Measurements from ENCODE around the gene DYNLL2. TPM values are rescaled to one million over a fixed set of nuclear protein-coding genes. Genes with fewer than 3 reads are reported as not detected.

The DYNLL2 gene
- total RNA-seq, 4 donors from 2014 or later = 13.9 to 21.3 (median 16.6) TPM

GRCh38 chr17:58092101-58092796 is 9.0 kb downstream of the DYNLL2 start:
- H3K4me1 ChIP-seq = peaks cover 0 to 31% (median 6%) of the 10 kb centered on the region in 4 donors
- no peaks in the 10 kb centered on the region for H3K27me3 ChIP-seq
- no peak for TF ChIP-seq POLR2A (IDR thresholded peaks at IDR 0.05)
- TF ChIP-seq CTCF (IDR thresholded peaks at IDR 0.05) = no peak
- TF ChIP-seq EP300 (IDR thresholded peaks at IDR 0.05) = no peak
- H3K27ac ChIP-seq = no peak overlapping the region
- no peaks in the 10 kb centered on the region for H3K9me3 ChIP-seq
- H3K4me3 ChIP-seq = no peak overlapping the region
- peaks cover 0 to 74% (median 18%) of the 10 kb centered on the region in 3 donors for H3K36me3 ChIP-seq
- 58 to 63% methylated on average over 4 of the region's 4 CpGs for WGBS, 2 donors
- no peak for DNase-seq (ENCODE audit: low spot score in 2 of 2)

- H3K4me1 ChIP-seq = peaks cover 0 to 25% (median 5%) of the 10 kb centered on the region in 4 donors
- DNase-seq (ENCODE audit: low spot score in 2 of 2) = no peak
- no peak overlapping the region for H3K4me3 ChIP-seq
- no peak overlapping the region for H3K27ac ChIP-seq
- 67 to 70% methylated on average over 7 of the region's 7 CpGs for WGBS, 2 donors
- TF ChIP-seq POLR2A (IDR thresholded peaks at IDR 0.05) (no peak), CTCF (IDR thresholded peaks at IDR 0.05) (no peak), EP300 (IDR thresholded peaks at IDR 0.05) (no peak)
- no peaks in the 10 kb centered on the region for H3K9me3 ChIP-seq
- H3K27me3 ChIP-seq = no peaks in the 10 kb centered on the region
- H3K36me3 ChIP-seq = peaks cover 0 to 68% (median 18%) of the 10 kb centered on the region in 3 donors
Measured at GRCh38 chr17:58092797-58093385, 9.7 kb downstream of the DYNLL2 start.

- Histone ChIP-seq H3K4me1 (peaks cover 0 to 12% (median under 1%) of the 10 kb centered on the region in 4 donors), H3K36me3 (peaks cover 0 to 56% (median 17%) of the 10 kb centered on the region in 3 donors), H3K4me3 (no peak overlapping the region), H3K9me3 (no peaks in the 10 kb centered on the region), H3K27ac (no peak overlapping the region), H3K27me3 (no peaks in the 10 kb centered on the region)
- no peak for DNase-seq (ENCODE audit: low spot score in 2 of 2)
- 79 to 83% methylated on average over 4 of the region's 4 CpGs for WGBS, 2 donors
- TF ChIP-seq POLR2A (IDR thresholded peaks at IDR 0.05) = no peak
- no peak for TF ChIP-seq EP300 (IDR thresholded peaks at IDR 0.05)
- TF ChIP-seq CTCF (IDR thresholded peaks at IDR 0.05) = no peak
Measured at GRCh38 chr17:58094118-58094517, 10.9 kb downstream of the DYNLL2 start.

GRCh38 chr17:58096892-58097291 is 13.7 kb downstream of the DYNLL2 start:
- no peaks in the 10 kb centered on the region for H3K27me3 ChIP-seq
- 75 to 85% methylated on average over 4 of the region's 4 CpGs for WGBS, 2 donors
- H3K4me1 ChIP-seq = no peaks in the 10 kb centered on the region
- no peak overlapping the region for H3K27ac ChIP-seq
- TF ChIP-seq CTCF (IDR thresholded peaks at IDR 0.05) (no peak), EP300 (IDR thresholded peaks at IDR 0.05) (no peak), POLR2A (IDR thresholded peaks at IDR 0.05) (no peak)
- peaks cover 0 to 28% (median 0%) of the 10 kb centered on the region in 3 donors for H3K36me3 ChIP-seq
- no peak overlapping the region for H3K4me3 ChIP-seq
- no peaks in the 10 kb centered on the region for H3K9me3 ChIP-seq
- no peak for DNase-seq (ENCODE audit: low spot score in 2 of 2)

GRCh38 chr17:58097384-58098088 is 14.3 kb downstream of the DYNLL2 start:
- Histone ChIP-seq H3K4me1 (no peaks in the 10 kb centered on the region), H3K36me3 (peaks cover 0 to 21% (median 0%) of the 10 kb centered on the region in 3 donors), H3K27me3 (no peaks in the 10 kb centered on the region), H3K27ac (no peak overlapping the region), H3K4me3 (no peak overlapping the region), H3K9me3 (no peaks in the 10 kb centered on the region)
- no peak for DNase-seq (ENCODE audit: low spot score in 2 of 2)
- TF ChIP-seq EP300 (IDR thresholded peaks at IDR 0.05) = no peak
- TF ChIP-seq POLR2A (IDR thresholded peaks at IDR 0.05) = no peak
- TF ChIP-seq CTCF (IDR thresholded peaks at IDR 0.05) = no peak

All from tibial nerve (tissue), 4 donors.